OCI-LY1 (cell line): Measurements from ENCODE around the gene SSH2.

ENCODE experiments used
- H2AFZ ChIP-seq: fragments of 200-600 bp; sonication (generic), shearing (Covaris generic); 2 replicates; pipeline ENCODE4 v1.6.0; 2014; ENCODE audit warnings: antibody characterized with exemption, mild to moderate bottlenecking, low read length
- H3F3A ChIP-seq: fragments of 200-600 bp; sonication (generic), shearing (Covaris generic); 2 replicates; pipeline ENCODE4 v1.6.0; 2014; ENCODE audit warnings: mild to moderate bottlenecking, antibody characterized with exemption, low read length, moderate library complexity; ENCODE audit not compliant: insufficient read depth
- H3K27ac ChIP-seq: fragments of 200-600 bp; sonication (generic); 2 replicates; pipeline ENCODE4 v1.5.1; 2014; ENCODE audit warnings: low read length, mixed run types, mild to moderate bottlenecking, low read depth; ENCODE audit not compliant: poor library complexity, severe bottlenecking
- H3K27me3 ChIP-seq: fragments of 200-600 bp; sonication (generic); 2 replicates; pipeline ENCODE4 v1.6.0; 2014; ENCODE audit warnings: antibody characterized with exemption, mild to moderate bottlenecking, low read length, moderate library complexity; ENCODE audit not compliant: insufficient read depth
- H3K36me3 ChIP-seq: fragments of 200-600 bp; sonication (generic); 2 replicates; pipeline ENCODE4 v1.6.1; 2014; ENCODE audit warnings: mild to moderate bottlenecking, antibody characterized with exemption, low read length, moderate library complexity, mixed read lengths; ENCODE audit not compliant: insufficient read depth
- H3K4me1 ChIP-seq: fragments of 200-600 bp; sonication (generic); 2 replicates; pipeline ENCODE4 v1.5.1; 2014; ENCODE audit warnings: mild to moderate bottlenecking, low read length, moderate library complexity; ENCODE audit not compliant: insufficient read depth, severe bottlenecking
- H3K4me2 ChIP-seq: fragments of 200-600 bp; sonication (generic), shearing (Covaris generic); 2 replicates; pipeline ENCODE4 v1.6.1; 2014; ENCODE audit warnings: low read length
- H3K4me3 ChIP-seq: fragments of 200-600 bp; sonication (generic); 2 replicates; pipeline ENCODE4 v1.5.1; 2014; ENCODE audit warnings: low read length, low read depth, mild to moderate bottlenecking, mixed read lengths; ENCODE audit not compliant: poor library complexity, severe bottlenecking
- H3K79me2 ChIP-seq: fragments of 200-600 bp; shearing (Covaris generic); 2 replicates; pipeline ENCODE4 v1.6.1; 2016; ENCODE audit warnings: mixed run types, low read length, mixed read lengths; ENCODE audit not compliant: insufficient read depth
- H3K9ac ChIP-seq: fragments of 200-600 bp; sonication (generic), shearing (Covaris generic); 2 replicates; pipeline ENCODE4 v1.6.1; 2014; ENCODE audit warnings: mild to moderate bottlenecking, low read length, mixed read lengths
- H3K9me2 ChIP-seq: fragments of 200-600 bp; sonication (generic), shearing (Covaris generic); 2 replicates; pipeline ENCODE4 v1.6.1; 2014; ENCODE audit warnings: low read depth, mild to moderate bottlenecking, low read length, mixed read lengths
- H3K9me3 ChIP-seq: fragments of 200-600 bp; shearing (Covaris generic); 2 replicates; pipeline ENCODE4 v1.6.1; 2014; ENCODE audit warnings: low read length, mixed read lengths
- H4K20me1 ChIP-seq: fragments of 200-600 bp; sonication (generic), shearing (Covaris generic); 2 replicates; pipeline ENCODE4 v1.6.0; 2016; ENCODE audit warnings: mild to moderate bottlenecking, low read length; ENCODE audit not compliant: insufficient read depth
- CTCF ChIP-seq: fragments of 200-600 bp; sonication (generic), shearing (Covaris generic); IDR thresholded peaks from 2 replicates; pipeline ENCODE4 v1.5.1; 2017; ENCODE audit warnings: mild to moderate bottlenecking, antibody characterized with exemption, low read length, moderate library complexity, mixed read lengths
- EZH2 ChIP-seq: fragments of 200-600 bp; sonication (generic), shearing (Covaris generic); IDR thresholded peaks from 2 replicates; pipeline ENCODE4 v1.8.0; 2017; ENCODE audit warnings: borderline replicate concordance, mixed run types, mild to moderate bottlenecking, antibody characterized with exemption, low read length, moderate library complexity, mixed read lengths

SSH2 gene

GRCh38 chr17:29640413-29640812, 289.6 kb downstream of the SSH2 start:
- Histone ChIP-seq H3K4me2 (no peak overlapping the region), H3K9me2 (no peaks in the 10 kb centered on the region), H4K20me1 (no peaks in the 10 kb centered on the region), H3F3A (no peaks in the 10 kb centered on the region), H3K27me3 (no peaks in the 10 kb centered on the region), H3K4me1 (peaks cover 55% of the 10 kb centered on the region), H3K9ac (no peak overlapping the region), H2AFZ (no peak overlapping the region), H3K79me2 (no peaks in the 10 kb centered on the region), H3K9me3 (no peaks in the 10 kb centered on the region), H3K4me3 (no peak overlapping the region), H3K27ac (peak overlapping the region; percentile 93), H3K36me3 (peaks cover 35% of the 10 kb centered on the region)
- TF ChIP-seq EZH2 (no peak), CTCF (no peak)

- Histone ChIP-seq H3K4me2 (no peak overlapping the region), H3K9ac (no peak overlapping the region), H4K20me1 (0 out of 2 replicates have a peak, but pooled peaks cover 3% of the 10 kb centered on the region), H3K9me3 (no peaks in the 10 kb centered on the region), H2AFZ (no peak overlapping the region), H3K27ac (no peak overlapping the region), H3K4me1 (peaks cover under 1% of the 10 kb centered on the region), H3K9me2 (no peaks in the 10 kb centered on the region), H3K36me3 (peaks cover 84% of the 10 kb centered on the region), H3K4me3 (no peak overlapping the region), H3F3A (no peaks in the 10 kb centered on the region), H3K27me3 (no peaks in the 10 kb centered on the region), H3K79me2 (no peaks in the 10 kb centered on the region)
- TF ChIP-seq EZH2: no peak
- TF ChIP-seq CTCF: no peak
Measured at GRCh38 chr17:29633886-29634285, 296.1 kb downstream of the SSH2 start.

- no peaks in the 10 kb centered on the region for H3F3A ChIP-seq
- H3K9ac ChIP-seq: no peak overlapping the region
- 0 out of 2 replicates have a peak, but pooled peaks cover 3% of the 10 kb centered on the region for H4K20me1 ChIP-seq
- peaks cover 78% of the 10 kb centered on the region for H3K36me3 ChIP-seq
- no peak overlapping the region for H3K27ac ChIP-seq
- no peaks in the 10 kb centered on the region for H3K4me1 ChIP-seq
- H2AFZ ChIP-seq: no peak overlapping the region
- TF ChIP-seq EZH2 (no peak), CTCF (no peak)
- H3K27me3 ChIP-seq: no peaks in the 10 kb centered on the region
- no peak overlapping the region for H3K4me3 ChIP-seq
- H3K9me3 ChIP-seq: no peaks in the 10 kb centered on the region
- H3K79me2 ChIP-seq: no peaks in the 10 kb centered on the region
- H3K9me2 ChIP-seq: no peaks in the 10 kb centered on the region
- H3K4me2 ChIP-seq: no peak overlapping the region
Measured at GRCh38 chr17:29630630-29631193, 299.3 kb downstream of the SSH2 start.
